Activated naive CD8-positive, alpha-beta T cell treated with anti-CD3 and anti-CD28 coated beads for 36 hours (primary cell): Measurements from ENCODE around the gene OR6C75. TPM values are rescaled to one million over a fixed set of nuclear protein-coding genes. Genes with fewer than 3 reads are reported as not detected.
"Not testable (repeated sequence)": the region's sequence is repeated elsewhere in the genome, so short reads cannot be mapped to it uniquely, and the experiment has no call there.

Experiments
- DNase-seq: peaks from one replicate; pipeline ENCODE4 v3.0.0; 2021
- H3K27ac Mint-ChIP-seq: one replicate; pipeline ENCODE4 v1.8.0; 2022; ENCODE audit warnings: mild to moderate bottlenecking, moderate library complexity, mixed read lengths
- H3K27me3 Mint-ChIP-seq: one replicate; pipeline ENCODE4 v1.8.0; 2022; ENCODE audit warnings: mild to moderate bottlenecking, mixed read lengths
- H3K36me3 Mint-ChIP-seq: one replicate; pipeline ENCODE4 v1.8.0; 2021; ENCODE audit warnings: mild to moderate bottlenecking, mixed read lengths
- H3K4me1 Mint-ChIP-seq: one replicate; pipeline ENCODE4 v1.8.0; 2021; ENCODE audit warnings: mixed read lengths
- H3K4me3 Mint-ChIP-seq: one replicate; pipeline ENCODE4 v1.8.0; 2022; ENCODE audit warnings: mild to moderate bottlenecking, moderate library complexity, mixed read lengths
- H3K9me3 Mint-ChIP-seq: one replicate; pipeline ENCODE4 v1.8.0; 2022; ENCODE audit warnings: mixed read lengths
- total RNA-seq, 2 experiments: library from RNA; stranded (reverse); gene quantifications; one replicate each; pipeline ENCODE4 v1.2.3, GENCODE V29; 2021

Gene OR6C75
- not detected for total RNA-seq

- Mint-ChIP-seq H3K27ac (no peak within 1 kb of the TSS), H3K27me3 (peaks cover 29% of the 10 kb centered on the region)
These were observed at the start of gene OR6C75 for GRCh38 chr12:55362675-55363074. TSS of gene OR6C75 (plus strand) at chr12:55362975. CDS start at chr12:55365111, 2,136 bp downstream.

GRCh38 chr12:55314043-55314442 is 48.7 kb upstream of the OR6C75 start, which contains the start of gene OR6C1:
TSS of gene OR6C1 (plus strand) at chr12:55314343. CDS start at chr12:55320600, 6,257 bp downstream.
- H3K9me3 Mint-ChIP-seq = peaks cover under 1% of the 10 kb centered on the region
- H3K27me3 Mint-ChIP-seq = peaks cover 22% of the 10 kb centered on the region
- H3K4me3 Mint-ChIP-seq = no peak within 1 kb of the TSS
- no peak within 1 kb of the TSS for H3K27ac Mint-ChIP-seq
- no peaks in the 10 kb centered on the region for H3K4me1 Mint-ChIP-seq
- DNase-seq = no peak
- H3K36me3 Mint-ChIP-seq = no peaks in the 10 kb centered on the region

More at GRCh38 chr12:55362675-55363074, at the start of gene OR6C75:
- Mint-ChIP-seq H3K4me1 (no peaks in the 10 kb centered on the region), H3K9me3 (no peaks in the 10 kb centered on the region), H3K36me3 (no peaks in the 10 kb centered on the region), H3K4me3 (no peak within 1 kb of the TSS)
- DNase-seq = no peak

DNA sequence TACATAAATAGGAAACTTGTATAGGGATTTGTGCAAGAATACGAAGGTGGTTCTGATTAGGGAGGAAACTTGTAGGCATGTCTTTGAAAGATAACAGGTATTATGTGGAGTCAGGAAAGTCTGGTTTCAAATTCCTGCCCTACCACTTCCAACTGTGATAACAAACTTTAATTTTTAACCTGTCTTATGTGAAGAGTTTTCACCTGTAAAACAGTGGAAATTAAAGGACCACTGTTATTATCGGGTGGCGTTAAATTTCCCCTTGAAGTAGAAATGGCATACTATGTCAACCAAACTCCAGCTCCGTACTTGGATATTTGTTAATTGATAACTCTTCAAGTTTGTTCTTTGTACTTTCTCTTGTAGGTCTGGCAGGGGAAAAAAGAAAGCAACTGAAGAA is 42.6 kb upstream of the OR6C75 start:
- no peaks in the 10 kb centered on the region for H3K4me1 Mint-ChIP-seq
- DNase-seq = no peak
- H3K36me3 Mint-ChIP-seq = no peaks in the 10 kb centered on the region
- H3K27me3 Mint-ChIP-seq = peaks cover 20% of the 10 kb centered on the region
- no peak overlapping the region for H3K27ac Mint-ChIP-seq
- H3K4me3 Mint-ChIP-seq = no peak overlapping the region
- H3K9me3 Mint-ChIP-seq = peaks cover 2% of the 10 kb centered on the region

DNA sequence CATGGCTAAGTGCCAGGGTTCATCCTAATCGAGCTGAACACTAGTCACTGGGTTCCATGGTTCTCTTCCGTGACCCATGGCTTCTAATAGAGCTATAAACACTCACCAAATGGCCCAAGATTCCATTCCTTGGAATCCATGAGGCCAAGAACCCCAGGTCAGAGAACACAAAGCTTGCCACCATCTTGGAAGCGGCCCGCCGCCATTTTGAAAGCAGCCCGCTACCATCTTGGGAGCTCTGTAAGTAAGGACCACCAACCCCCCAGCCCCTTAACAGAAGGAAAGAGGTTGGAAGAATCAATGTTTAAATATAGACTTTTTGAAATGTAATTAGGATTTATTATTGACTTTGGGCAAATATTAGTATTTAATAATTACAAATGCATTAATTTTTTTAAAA is 37.0 kb upstream of the OR6C75 start:
- not testable (repeated sequence) for H3K36me3 Mint-ChIP-seq, H3K4me3 Mint-ChIP-seq, DNase-seq, H3K9me3 Mint-ChIP-seq, H3K27me3 Mint-ChIP-seq, H3K27ac Mint-ChIP-seq, H3K4me1 Mint-ChIP-seq

- H3K36me3 Mint-ChIP-seq = no peaks in the 10 kb centered on the region
- no peak within 1 kb of the TSS for H3K27ac Mint-ChIP-seq
- H3K4me1 Mint-ChIP-seq = no peaks in the 10 kb centered on the region
- no peak within 1 kb of the TSS for H3K4me3 Mint-ChIP-seq
- no peak for DNase-seq
- H3K27me3 Mint-ChIP-seq = peaks cover 19% of the 10 kb centered on the region
- H3K9me3 Mint-ChIP-seq = no peaks in the 10 kb centered on the region
These were observed 32.3 kb upstream of the OR6C75 start, which contains the start of gene OR6C3 for GRCh38 chr12:55330446-55330845. TSS of gene OR6C3 (plus strand) at chr12:55330746. CDS start at chr12:55331701, 955 bp downstream.

- Mint-ChIP-seq H3K4me3 (no peak overlapping the region), H3K9me3 (no peaks in the 10 kb centered on the region), H3K27me3 (peaks cover 27% of the 10 kb centered on the region), H3K4me1 (no peaks in the 10 kb centered on the region), H3K27ac (no peak overlapping the region), H3K36me3 (no peaks in the 10 kb centered on the region)
- DNase-seq = no peak
These were observed 26.8 kb upstream of the OR6C75 start for GRCh38 chr12:55336002-55336401.

GRCh38 chr12:55355338-55355737 is 7.4 kb upstream of the OR6C75 start:
- not testable (repeated sequence) for H3K9me3 Mint-ChIP-seq, H3K4me1 Mint-ChIP-seq, DNase-seq, H3K4me3 Mint-ChIP-seq, H3K36me3 Mint-ChIP-seq, H3K27ac Mint-ChIP-seq
- H3K27me3 Mint-ChIP-seq = peaks cover 42% of the 10 kb centered on the region

GRCh38 chr12:55365086-55365485 is 2.3 kb downstream of the OR6C75 start:
- DNase-seq = no peak
- no peaks in the 10 kb centered on the region for H3K4me1 Mint-ChIP-seq
- no peak overlapping the region for H3K4me3 Mint-ChIP-seq
- peaks cover 28% of the 10 kb centered on the region for H3K27me3 Mint-ChIP-seq
- no peaks in the 10 kb centered on the region for H3K9me3 Mint-ChIP-seq
- no peak overlapping the region for H3K27ac Mint-ChIP-seq
- no peaks in the 10 kb centered on the region for H3K36me3 Mint-ChIP-seq

DNA sequence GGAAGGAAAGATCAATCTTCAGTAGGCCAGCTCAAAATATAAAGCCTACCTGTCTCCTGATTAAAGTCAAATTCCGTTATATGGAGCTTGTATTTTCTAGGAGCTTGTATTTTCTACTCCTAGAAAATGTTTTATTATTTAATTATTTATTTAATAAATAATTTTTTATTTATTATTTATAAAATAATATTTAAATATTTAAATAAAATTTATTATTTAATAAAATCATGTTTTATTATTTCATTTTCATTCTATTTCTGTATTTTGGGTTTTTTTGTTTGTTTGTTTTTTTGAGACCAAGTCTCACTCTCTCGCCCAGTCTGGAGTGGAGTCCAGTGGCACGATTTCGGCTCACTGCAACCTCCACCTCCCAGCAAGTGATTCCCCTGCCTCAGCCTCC is 9.7 kb downstream of the OR6C75 start:
- Mint-ChIP-seq H3K27me3 (peaks cover 22% of the 10 kb centered on the region), H3K27ac (no peak overlapping the region), H3K4me1 (no peaks in the 10 kb centered on the region), H3K36me3 (no peaks in the 10 kb centered on the region), H3K9me3 (no peaks in the 10 kb centered on the region), H3K4me3 (no peak overlapping the region)
- no peak for DNase-seq

DNA sequence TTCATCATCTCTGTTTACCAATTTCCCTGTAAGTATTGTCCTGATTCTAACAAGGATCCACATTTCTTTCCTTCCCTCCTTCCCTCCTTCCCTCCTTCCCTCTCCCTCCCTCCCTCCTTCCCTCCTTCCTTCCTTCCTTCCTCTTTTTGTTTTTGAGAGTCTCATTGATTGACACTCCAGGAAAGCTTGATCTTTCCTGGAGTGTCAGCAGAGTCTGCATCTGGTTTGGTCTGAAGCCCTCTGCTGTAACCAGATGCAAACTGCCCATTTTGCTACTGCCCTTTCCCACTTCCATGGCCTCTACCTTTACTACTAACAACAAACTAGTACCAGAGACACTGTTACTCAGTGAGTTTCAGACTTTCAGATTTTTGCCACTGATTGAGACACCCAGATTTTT is 23.1 kb downstream of the OR6C75 start:
- no peaks in the 10 kb centered on the region for H3K9me3 Mint-ChIP-seq
- no peak overlapping the region for H3K4me3 Mint-ChIP-seq
- H3K36me3 Mint-ChIP-seq = no peaks in the 10 kb centered on the region
- no peaks in the 10 kb centered on the region for H3K4me1 Mint-ChIP-seq
- peaks cover 14% of the 10 kb centered on the region for H3K27me3 Mint-ChIP-seq
- no peak overlapping the region for H3K27ac Mint-ChIP-seq
- DNase-seq = no peak

- Mint-ChIP-seq H3K36me3 (no peaks in the 10 kb centered on the region), H3K27me3 (peaks cover 12% of the 10 kb centered on the region), H3K9me3 (no peaks in the 10 kb centered on the region)
These were observed 29.4 kb downstream of the OR6C75 start for GRCh38 chr12:55392032-55392795.

DNA sequence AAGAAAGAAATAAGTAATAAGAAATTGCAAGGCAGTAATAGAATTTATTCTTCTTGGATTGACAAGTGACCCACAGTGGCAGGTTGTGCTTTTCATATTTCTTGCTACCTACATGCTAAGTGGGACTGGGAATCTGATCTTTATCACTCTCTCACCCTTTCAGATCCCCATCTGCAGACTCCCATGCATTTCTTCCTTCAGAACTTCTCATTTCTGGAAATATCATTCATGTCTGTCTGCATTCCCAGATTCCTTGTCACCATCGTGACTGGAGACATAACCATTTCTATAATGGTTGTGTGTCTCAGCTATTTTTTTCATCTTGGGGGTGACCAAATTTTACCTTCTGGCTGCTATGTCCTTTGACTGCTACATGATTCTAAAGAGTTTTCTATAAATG is 33.6 kb downstream of the OR6C75 start:
- H3K4me3 Mint-ChIP-seq = no peak overlapping the region
- DNase-seq = no peak
- no peaks in the 10 kb centered on the region for H3K9me3 Mint-ChIP-seq
- no peak overlapping the region for H3K27ac Mint-ChIP-seq
- H3K36me3 Mint-ChIP-seq = no peaks in the 10 kb centered on the region
- H3K4me1 Mint-ChIP-seq = no peaks in the 10 kb centered on the region
- peaks cover 36% of the 10 kb centered on the region for H3K27me3 Mint-ChIP-seq

More at GRCh38 chr12:55392032-55392795, 29.4 kb downstream of the OR6C75 start:
- Mint-ChIP-seq H3K4me3 (no peak overlapping the region), H3K4me1 (no peaks in the 10 kb centered on the region), H3K27ac (no peak overlapping the region)
- no peak for DNase-seq

- Mint-ChIP-seq H3K27ac (no peak within 1 kb of the TSS), H3K36me3 (no peaks in the 10 kb centered on the region), H3K27me3 (peaks cover 41% of the 10 kb centered on the region), H3K4me1 (no peaks in the 10 kb centered on the region), H3K4me3 (no peak within 1 kb of the TSS), H3K9me3 (peaks cover 2% of the 10 kb centered on the region)
- no peak for DNase-seq
These were observed 37.5 kb downstream of the OR6C75 start, which contains the start of gene OR6C65 for GRCh38 chr12:55400229-55400628. TSS of gene OR6C65 (plus strand) at chr12:55400529. CDS start at chr12:55400529, 0 bp downstream.

GRCh38 chr12:55407866-55408265 is 45.1 kb downstream of the OR6C75 start:
- DNase-seq = no peak
- Mint-ChIP-seq H3K27ac (no peak overlapping the region), H3K36me3 (no peaks in the 10 kb centered on the region), H3K27me3 (peaks cover 15% of the 10 kb centered on the region), H3K4me1 (no peaks in the 10 kb centered on the region), H3K9me3 (peaks cover 2% of the 10 kb centered on the region), H3K4me3 (no peak overlapping the region)

DNA sequence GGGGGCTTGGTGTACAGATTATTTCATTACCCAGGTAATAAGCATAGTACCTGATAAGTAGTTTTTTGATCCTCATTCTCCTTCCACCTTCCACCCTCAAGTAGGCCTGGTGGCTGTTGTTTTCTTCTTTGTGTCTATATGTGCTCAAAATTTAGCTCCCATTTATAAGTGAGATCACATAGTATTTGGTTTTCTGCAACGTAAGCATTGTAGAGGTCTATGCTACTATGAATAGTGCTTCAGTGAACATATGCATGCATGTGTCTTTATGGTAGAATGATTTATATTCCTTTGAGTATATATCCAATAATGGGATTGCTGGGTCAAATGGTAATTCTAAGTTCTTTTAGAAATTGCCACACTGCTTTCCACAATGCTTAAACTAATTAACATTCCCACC is 46.4 kb downstream of the OR6C75 start:
- peaks cover 15% of the 10 kb centered on the region for H3K27me3 Mint-ChIP-seq
- H3K4me1 Mint-ChIP-seq = not testable (repeated sequence)

DNA sequence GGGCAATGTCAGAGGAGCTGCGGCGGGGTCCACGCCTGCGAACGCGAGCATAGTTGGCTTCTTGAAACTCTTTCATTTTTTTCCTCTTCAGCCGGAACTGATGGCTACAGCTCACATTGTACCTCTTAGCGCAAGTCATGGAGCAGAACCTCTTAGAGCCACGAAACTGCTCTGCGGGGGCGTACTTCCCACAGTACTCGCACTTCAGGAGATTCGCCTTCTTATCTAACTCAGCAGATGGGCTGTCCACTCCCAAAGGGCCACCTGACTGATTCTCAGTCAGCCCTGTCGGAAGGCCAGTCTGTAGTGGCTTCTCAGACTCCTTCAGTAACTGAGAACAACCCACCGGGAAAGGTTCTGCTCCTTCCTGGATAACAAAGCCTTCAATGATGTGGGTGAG is 49.4 kb downstream of the OR6C75 start:
- not testable (repeated sequence) for H3K9me3 Mint-ChIP-seq, H3K27ac Mint-ChIP-seq, H3K36me3 Mint-ChIP-seq, DNase-seq, H3K4me3 Mint-ChIP-seq, H3K4me1 Mint-ChIP-seq
- H3K27me3 Mint-ChIP-seq = peaks cover 40% of the 10 kb centered on the region

More for the DNA sequence above, 46.4 kb downstream of the OR6C75 start:
- H3K9me3 Mint-ChIP-seq, H3K36me3 Mint-ChIP-seq, DNase-seq, H3K27ac Mint-ChIP-seq, H3K4me3 Mint-ChIP-seq: not testable (repeated sequence)
